ENCODE results near the gene LDHAL6A.
"Not testable (repeated sequence)": the region's sequence is repeated elsewhere in the genome, so short reads cannot be mapped to it uniquely, and the experiment has no call there.

LDHAL6A gene

GRCh38 chr11:18455686-18456372, at the start of gene LDHAL6A:
Gene LDHAL6A, plus strand, starts transcription at chr11:18455856. Its CDS starts 825 bp downstream, at chr11:18456681.
- DNase-seq (ENCODE audit: low read depth), result no peak

- not testable (repeated sequence) for DNase-seq (ENCODE audit: low read depth)
Observed at GRCh38 chr11:18407400-18407799, 48.3 kb upstream of the LDHAL6A start.

GRCh38 chr11:18408558-18409291, 46.9 kb upstream of the LDHAL6A start:
- no peak for DNase-seq (ENCODE audit: low read depth)

GRCh38 chr11:18416459-18416858, 39.2 kb upstream of the LDHAL6A start:
- DNase-seq (ENCODE audit: low read depth), result no peak

DNA sequence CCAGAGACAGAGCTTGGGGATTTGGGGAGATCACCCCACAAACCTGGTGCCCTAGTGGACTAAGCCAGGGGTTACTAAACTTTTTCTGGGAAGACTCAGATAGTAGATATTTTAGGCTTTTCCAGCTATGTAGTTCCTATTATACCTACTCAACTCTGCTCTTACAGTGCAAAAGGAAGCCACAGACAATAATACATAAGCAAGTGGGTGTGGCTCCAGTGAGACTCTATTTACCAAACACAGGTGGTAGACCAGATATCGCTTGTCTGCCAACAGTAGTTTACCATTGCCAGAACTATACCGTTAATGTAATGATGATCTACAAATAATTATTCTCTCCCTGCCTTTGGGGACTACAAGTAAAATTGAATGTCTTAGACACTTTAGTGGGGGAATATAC, 36.6 kb upstream of the LDHAL6A start:
- DNase-seq (ENCODE audit: low read depth), result no peak

DNA sequence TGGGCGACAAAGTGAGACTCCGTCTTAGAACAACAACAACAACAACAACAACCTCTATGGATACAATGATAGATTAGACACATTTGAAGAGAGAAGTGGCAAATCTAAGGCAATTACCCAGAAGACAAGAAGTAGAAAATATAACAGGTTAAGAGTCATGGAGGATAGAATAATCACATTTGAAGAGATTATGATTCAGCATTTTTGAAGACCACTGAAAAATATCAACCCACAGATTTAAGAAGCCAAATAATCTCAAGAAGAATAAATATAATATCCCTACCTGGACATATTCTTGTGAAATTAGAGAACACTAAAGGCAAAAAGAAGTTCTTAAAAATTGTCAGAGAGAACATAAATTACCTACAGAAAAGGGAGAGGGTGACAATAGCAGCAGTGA, 35.6 kb upstream of the LDHAL6A start:
- no peak for DNase-seq (ENCODE audit: low read depth)

DNA sequence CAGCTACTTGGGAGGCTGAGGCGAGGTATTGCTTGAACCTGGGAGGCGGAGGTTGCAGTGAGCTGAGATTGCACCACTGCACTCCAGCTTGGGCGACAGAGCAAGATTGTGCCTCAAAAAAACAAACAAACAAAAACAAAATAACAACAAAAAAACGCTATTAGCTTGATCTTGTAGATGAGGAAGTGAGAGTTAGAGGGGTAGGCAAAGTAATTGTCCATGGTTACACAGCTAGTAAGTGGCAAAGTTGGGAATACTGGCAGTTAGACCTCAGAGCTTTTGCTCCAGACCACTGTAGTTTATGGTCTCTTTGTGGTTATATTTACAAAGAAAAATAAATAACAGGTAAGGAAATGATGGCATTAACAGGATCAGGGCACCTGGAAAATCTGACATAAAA, 28.4 kb upstream of the LDHAL6A start:
- no peak for DNase-seq (ENCODE audit: low read depth)

GRCh38 chr11:18429332-18429731, 26.3 kb upstream of the LDHAL6A start:
- no peak for DNase-seq (ENCODE audit: low read depth)

GRCh38 chr11:18438691-18439090, 17.0 kb upstream of the LDHAL6A start:
- DNase-seq (ENCODE audit: low read depth), result no peak

DNA sequence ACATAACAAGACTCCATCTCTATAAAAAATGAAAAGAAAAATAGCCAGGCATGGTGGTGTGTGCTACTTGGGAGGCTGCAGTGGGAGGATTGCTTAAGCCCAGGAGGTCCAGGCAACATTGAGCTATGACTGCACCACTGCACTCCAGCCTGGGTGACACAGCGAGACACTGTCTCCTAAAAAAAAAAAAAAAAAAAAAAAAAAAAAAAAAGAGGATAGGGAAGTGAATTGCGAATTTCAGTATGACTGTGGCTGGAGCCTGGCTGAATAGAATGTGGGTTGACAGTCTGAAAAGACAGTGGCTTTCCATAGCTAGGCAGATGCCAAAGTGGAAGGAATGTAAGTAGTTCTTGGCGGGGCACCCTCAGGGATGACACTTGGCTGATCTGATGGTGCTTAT, 6.4 kb upstream of the LDHAL6A start:
- DNase-seq (ENCODE audit: low read depth), result no peak

- DNase-seq (ENCODE audit: low read depth), result no peak
Observed at GRCh38 chr11:18452927-18453326, 2.7 kb upstream of the LDHAL6A start.

DNA sequence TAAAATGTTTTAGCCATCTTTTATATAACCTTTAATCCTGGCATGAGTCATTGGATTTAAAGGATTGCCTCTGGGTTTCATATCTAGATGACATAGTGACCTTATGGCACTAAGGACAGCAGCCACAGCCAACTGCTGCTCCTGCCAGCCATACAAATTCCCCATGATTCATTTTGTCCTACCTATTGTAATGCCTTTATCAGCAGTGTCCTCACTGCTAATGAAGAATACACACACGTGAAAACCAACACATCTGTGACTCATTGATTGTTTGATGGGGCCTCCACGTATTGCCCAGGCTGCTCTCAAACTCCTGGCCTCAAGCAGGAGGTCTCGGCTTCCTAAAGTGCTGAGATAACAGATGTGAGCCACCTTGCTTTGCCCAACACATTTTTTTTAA, 1.8 kb downstream of the LDHAL6A start:
- DNase-seq (ENCODE audit: low read depth), result no peak

GRCh38 chr11:18459634-18460033, 4.0 kb downstream of the LDHAL6A start:
- no peak for DNase-seq (ENCODE audit: low read depth)

DNA sequence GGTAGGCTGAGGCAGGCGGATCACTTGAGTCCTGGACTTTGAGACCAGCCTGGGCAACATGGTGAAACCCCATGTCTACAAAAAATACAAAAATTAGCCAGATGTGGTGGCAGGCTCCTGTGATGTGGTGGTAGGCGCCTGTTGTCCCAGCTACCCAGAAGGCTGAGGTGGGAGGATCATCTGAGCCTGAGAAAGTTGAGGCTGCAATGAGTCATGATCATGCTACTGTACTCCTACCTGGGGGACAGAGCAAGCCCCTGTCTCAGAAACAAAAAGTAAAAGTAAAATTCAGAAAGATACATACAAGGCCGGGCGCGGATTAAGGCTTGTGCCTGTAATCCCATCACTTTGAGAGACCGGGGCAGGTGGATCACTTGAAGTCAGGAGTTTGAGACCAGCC, 6.3 kb downstream of the LDHAL6A start:
- no peak for DNase-seq (ENCODE audit: low read depth)

DNA sequence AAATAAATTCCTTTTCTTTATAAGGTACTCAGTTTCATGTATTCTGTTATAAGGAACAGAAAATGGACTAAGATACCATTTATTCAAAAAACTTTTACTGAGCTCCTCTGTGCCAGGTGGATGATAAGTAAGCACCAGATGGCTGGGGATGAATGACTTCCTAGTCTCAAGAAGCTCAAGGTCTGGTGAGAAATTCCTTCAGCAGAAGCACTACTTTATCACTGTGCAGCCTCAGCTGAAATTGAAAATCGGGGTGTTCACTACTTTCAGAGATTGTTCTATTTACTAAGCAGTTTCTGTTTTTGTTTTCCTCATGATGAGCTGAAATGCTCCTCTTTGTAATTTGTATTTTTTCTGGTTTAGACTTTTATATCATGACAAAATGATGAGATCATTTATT, 7.8 kb downstream of the LDHAL6A start:
- DNase-seq (ENCODE audit: low read depth), result no peak

GRCh38 chr11:18466402-18466801, 10.7 kb downstream of the LDHAL6A start:
- DNase-seq (ENCODE audit: low read depth), result no peak

DNA sequence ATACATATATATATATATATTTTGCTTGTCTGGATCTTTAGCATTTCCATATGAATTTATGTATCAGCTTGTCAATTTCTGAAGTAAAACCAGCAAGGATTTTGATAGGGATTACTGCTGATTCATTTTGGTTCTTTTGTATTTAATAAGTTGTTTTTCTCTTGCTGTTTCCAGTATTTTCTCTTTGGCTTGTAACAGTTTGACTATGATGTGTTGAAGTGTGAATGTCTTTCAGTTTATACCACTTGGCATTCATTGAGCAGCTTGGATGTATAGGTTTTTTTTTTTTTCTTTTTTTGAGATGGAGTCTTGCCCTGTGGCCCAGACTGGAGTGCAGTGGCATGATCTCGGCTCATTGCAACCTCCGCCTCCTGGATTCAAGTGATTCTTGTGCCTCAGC, 12.4 kb downstream of the LDHAL6A start:
- DNase-seq (ENCODE audit: low read depth), result no peak

- no peak for DNase-seq (ENCODE audit: low read depth)
Observed at GRCh38 chr11:18468961-18469360, 13.3 kb downstream of the LDHAL6A start.

- no peak for DNase-seq (ENCODE audit: low read depth)
Observed at GRCh38 chr11:18471995-18472394, 16.3 kb downstream of the LDHAL6A start.

DNA sequence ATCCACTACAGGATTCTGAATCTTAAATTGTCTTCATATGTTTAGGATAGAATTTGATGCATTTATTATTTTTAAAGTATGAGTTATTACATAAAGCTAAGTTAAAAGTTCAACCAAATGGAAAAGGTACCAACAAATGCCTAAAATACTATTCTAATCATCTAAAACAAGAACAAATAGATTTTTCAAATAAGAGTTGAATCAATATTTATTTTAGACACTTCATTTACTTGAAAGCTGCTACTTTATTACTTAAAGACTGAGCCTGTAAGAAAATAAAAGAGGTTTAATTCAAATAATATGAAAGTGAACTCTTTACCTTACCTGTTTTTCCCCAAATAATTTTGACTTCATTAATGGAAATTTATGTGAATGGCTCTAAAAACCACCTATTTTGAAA, 16.9 kb downstream of the LDHAL6A start:
- no peak for DNase-seq (ENCODE audit: low read depth)

DNA sequence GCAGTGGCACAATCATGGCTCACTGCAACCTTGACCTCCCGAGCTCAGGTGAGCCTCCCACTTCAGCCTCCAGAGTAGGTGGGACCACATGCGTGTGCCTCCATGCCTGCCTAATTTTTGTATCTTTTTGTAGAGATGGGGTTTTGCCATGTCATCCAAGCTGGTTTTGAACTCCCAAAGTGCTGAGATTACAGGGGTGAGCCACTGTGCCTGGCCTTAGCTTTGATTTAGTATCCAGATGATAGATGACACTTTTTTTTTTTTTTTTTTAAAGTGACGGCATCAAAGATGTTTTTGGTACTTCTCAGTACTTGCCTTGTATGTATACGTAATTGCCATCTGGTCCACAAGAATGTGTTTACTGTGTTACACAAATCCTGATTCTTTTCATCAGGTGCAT, 23.4 kb downstream of the LDHAL6A start:
- no peak for DNase-seq (ENCODE audit: low read depth)

GRCh38 chr11:18485913-18486528, 30.4 kb downstream of the LDHAL6A start:
- no peak for DNase-seq (ENCODE audit: low read depth)

GRCh38 chr11:18490319-18490718, 34.7 kb downstream of the LDHAL6A start:
- no peak for DNase-seq (ENCODE audit: low read depth)

Data from stimulated activated CD8-positive, alpha-beta memory T cell treated with anti-CD3 and anti-CD28 coated beads, Interleukin-15, amount 100 ng/mL, for 24 hours (primary cell).